Measurements from ENCODE around the gene TOLLIP.
A peak's percentile ranks its signal among the peaks of the same experiment; 100 is the strongest.
"Not testable (repeated sequence)": the region's sequence is repeated elsewhere in the genome, so short reads cannot be mapped to it uniquely, and the experiment has no call there.

Gene TOLLIP

GRCh38 chr11:1279674-1280055 is 29.8 kb downstream of the TOLLIP start:
- no peak for DNase-seq

- no peak for DNase-seq
Observed at GRCh38 chr11:1278766-1279673, 30.4 kb downstream of the TOLLIP start.

- no peak for DNase-seq
Observed at GRCh38 chr11:1277936-1278512, 31.4 kb downstream of the TOLLIP start.

- no peak for DNase-seq
Observed at GRCh38 chr11:1276866-1277615, 32.4 kb downstream of the TOLLIP start.

- DNase-seq, result no peak
Observed at GRCh38 chr11:1276041-1276790, 33.2 kb downstream of the TOLLIP start.

GRCh38 chr11:1275021-1275420 is 34.4 kb downstream of the TOLLIP start:
- no peak for DNase-seq

- no peak for DNase-seq
Observed at GRCh38 chr11:1274501-1274900, 34.9 kb downstream of the TOLLIP start.

- no peak for DNase-seq
Observed at GRCh38 chr11:1272531-1272930, 36.9 kb downstream of the TOLLIP start.

- no peak for DNase-seq
Observed at GRCh38 chr11:1271927-1272326, 37.5 kb downstream of the TOLLIP start.

GRCh38 chr11:1271406-1271805 is 38.0 kb downstream of the TOLLIP start:
- DNase-seq, result no peak

GRCh38 chr11:1271002-1271401 is 38.4 kb downstream of the TOLLIP start:
- DNase-seq, result no peak

GRCh38 chr11:1270476-1270875 is 39.0 kb downstream of the TOLLIP start:
- DNase-seq, result no peak

GRCh38 chr11:1269957-1270356 is 39.5 kb downstream of the TOLLIP start:
- no peak for DNase-seq

GRCh38 chr11:1267441-1268100 is 41.9 kb downstream of the TOLLIP start:
- DNase-seq, result no peak

- DNase-seq, result not testable (repeated sequence)
Observed at GRCh38 chr11:1266976-1267375, 42.5 kb downstream of the TOLLIP start.

- DNase-seq, result not testable (repeated sequence)
Observed at GRCh38 chr11:1265480-1265879, 44.0 kb downstream of the TOLLIP start.

- DNase-seq, result not testable (repeated sequence)
Observed at GRCh38 chr11:1264444-1264843, 45.0 kb downstream of the TOLLIP start.

- no peak for DNase-seq
Observed at GRCh38 chr11:1263010-1263409, 46.4 kb downstream of the TOLLIP start.

GRCh38 chr11:1262172-1263006 is 47.0 kb downstream of the TOLLIP start:
- DNase-seq, result peak; percentile 53 to 60

GRCh38 chr11:1261241-1262071 is 48.0 kb downstream of the TOLLIP start:
- peak in 1 of 2 experiments; percentile 3 for DNase-seq

Measured in SHP77 (cell line).